HFFc6 (cell line): Measurements from ENCODE around the gene KCTD21. TPM values are rescaled to one million over a fixed set of nuclear protein-coding genes. Genes with fewer than 3 reads are reported as not detected.

Source experiments
- DNase-seq: peaks from one replicate; pipeline ENCODE4 v3.0.0-alpha.2; 2018
- H3K27ac Mint-ChIP-seq: 2 replicates; pipeline ENCODE4 v1.8.0; 2020; ENCODE audit warnings: mild to moderate bottlenecking, mixed read lengths
- H3K27me3 Mint-ChIP-seq: 2 replicates; pipeline ENCODE4 v1.8.0; 2021; ENCODE audit warnings: mild to moderate bottlenecking, moderate library complexity, mixed read lengths; ENCODE audit not compliant: insufficient read depth
- H3K36me3 Mint-ChIP-seq: 2 replicates; pipeline ENCODE4 v1.8.0; 2021; ENCODE audit warnings: low read depth, mixed read lengths
- H3K4me1 Mint-ChIP-seq: 2 replicates; pipeline ENCODE4 v1.8.0; 2020; ENCODE audit warnings: low read depth, mixed read lengths
- H3K4me3 Mint-ChIP-seq: 2 replicates; pipeline ENCODE4 v1.8.0; 2020; ENCODE audit warnings: mild to moderate bottlenecking, moderate library complexity, mixed read lengths
- H3K9me3 Mint-ChIP-seq: 2 replicates; pipeline ENCODE4 v1.8.0; 2020; ENCODE audit warnings: mild to moderate bottlenecking, mixed read lengths
- total RNA-seq, 6 experiments: library from RNA; stranded (reverse); fragmentation: NEBNext Ultra II Directional; extraction: Animal tissue kit (Norgen Biotek cat#: 25700); gene quantifications; 2 replicates in 1 of 6; 3 replicates in 5 of 6; pipeline ENCODE4 v1.2.3, GENCODE V29; 2021
- TF ChIP-seq, protein P1 (sequence below): fragments of 200-600 bp; sonication (generic); IDR thresholded peaks from 2 replicates; pipeline ENCODE4 v1.5.0; 2021; ENCODE audit warnings: antibody characterized with exemption, mild to moderate bottlenecking

KCTD21 gene
- total RNA-seq, 6 experiments from 2014 or later: 10.4 to 15.7 (median 12.6) TPM

- peaks cover 21% of the 10 kb centered on the region for H3K4me1 Mint-ChIP-seq
- no peak overlapping the region for H3K4me3 Mint-ChIP-seq
- H3K36me3 Mint-ChIP-seq: peaks cover 27% of the 10 kb centered on the region
- H3K9me3 Mint-ChIP-seq: no peaks in the 10 kb centered on the region
- H3K27ac Mint-ChIP-seq: no peak overlapping the region
- DNase-seq: no peak
- TF ChIP-seq, protein P1, sequence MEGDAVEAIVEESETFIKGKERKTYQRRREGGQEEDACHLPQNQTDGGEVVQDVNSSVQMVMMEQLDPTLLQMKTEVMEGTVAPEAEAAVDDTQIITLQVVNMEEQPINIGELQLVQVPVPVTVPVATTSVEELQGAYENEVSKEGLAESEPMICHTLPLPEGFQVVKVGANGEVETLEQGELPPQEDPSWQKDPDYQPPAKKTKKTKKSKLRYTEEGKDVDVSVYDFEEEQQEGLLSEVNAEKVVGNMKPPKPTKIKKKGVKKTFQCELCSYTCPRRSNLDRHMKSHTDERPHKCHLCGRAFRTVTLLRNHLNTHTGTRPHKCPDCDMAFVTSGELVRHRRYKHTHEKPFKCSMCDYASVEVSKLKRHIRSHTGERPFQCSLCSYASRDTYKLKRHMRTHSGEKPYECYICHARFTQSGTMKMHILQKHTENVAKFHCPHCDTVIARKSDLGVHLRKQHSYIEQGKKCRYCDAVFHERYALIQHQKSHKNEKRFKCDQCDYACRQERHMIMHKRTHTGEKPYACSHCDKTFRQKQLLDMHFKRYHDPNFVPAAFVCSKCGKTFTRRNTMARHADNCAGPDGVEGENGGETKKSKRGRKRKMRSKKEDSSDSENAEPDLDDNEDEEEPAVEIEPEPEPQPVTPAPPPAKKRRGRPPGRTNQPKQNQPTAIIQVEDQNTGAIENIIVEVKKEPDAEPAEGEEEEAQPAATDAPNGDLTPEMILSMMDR: no peak
- 0 out of 2 replicates have a peak, but pooled peaks cover 2% of the 10 kb centered on the region for H3K27me3 Mint-ChIP-seq
Observed at GRCh38 chr11:78207532-78208256, 19.3 kb upstream of the KCTD21 start.

DNA sequence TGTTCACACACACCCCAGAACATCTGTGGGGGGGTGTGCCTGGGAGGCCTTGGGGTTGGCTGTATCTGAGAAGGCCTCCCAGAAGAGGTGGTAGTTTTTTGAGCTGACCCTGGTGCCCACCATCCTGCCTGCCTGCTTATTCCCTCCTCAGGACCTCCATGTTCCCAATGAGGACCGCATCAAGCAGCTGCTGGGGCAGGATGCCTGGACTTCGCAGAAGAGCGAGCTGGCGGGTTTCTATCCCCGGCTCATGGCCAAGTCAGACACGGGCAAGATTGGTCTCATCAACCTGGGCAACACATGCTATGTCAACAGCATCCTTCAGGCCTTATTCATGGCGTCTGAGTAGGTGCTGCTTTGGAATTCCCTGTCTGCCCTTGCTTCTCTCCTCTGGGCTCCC, 17.3 kb upstream of the KCTD21 start:
- no peak overlapping the region for H3K4me3 Mint-ChIP-seq
- TF ChIP-seq, protein P1: no peak
- DNase-seq: no peak
- H3K27me3 Mint-ChIP-seq: peaks cover 2% of the 10 kb centered on the region; the same call in 1 of the 2 replicates
- H3K4me1 Mint-ChIP-seq: peaks cover 10% of the 10 kb centered on the region
- peaks cover 22% of the 10 kb centered on the region; the same call in 1 of the 2 replicates for H3K36me3 Mint-ChIP-seq
- H3K9me3 Mint-ChIP-seq: no peaks in the 10 kb centered on the region
- no peak overlapping the region for H3K27ac Mint-ChIP-seq

GRCh38 chr11:78205256-78205655, 16.8 kb upstream of the KCTD21 start:
- no peak for DNase-seq
- no peaks in the 10 kb centered on the region for H3K9me3 Mint-ChIP-seq
- no peak overlapping the region for H3K4me3 Mint-ChIP-seq
- no peak overlapping the region for H3K27ac Mint-ChIP-seq
- TF ChIP-seq, protein P1: no peak
- H3K27me3 Mint-ChIP-seq: peaks cover 2% of the 10 kb centered on the region; the same call in 1 of the 2 replicates
- H3K36me3 Mint-ChIP-seq: peaks cover 18% of the 10 kb centered on the region; the same call in 1 of the 2 replicates
- H3K4me1 Mint-ChIP-seq: peaks cover 10% of the 10 kb centered on the region

DNA sequence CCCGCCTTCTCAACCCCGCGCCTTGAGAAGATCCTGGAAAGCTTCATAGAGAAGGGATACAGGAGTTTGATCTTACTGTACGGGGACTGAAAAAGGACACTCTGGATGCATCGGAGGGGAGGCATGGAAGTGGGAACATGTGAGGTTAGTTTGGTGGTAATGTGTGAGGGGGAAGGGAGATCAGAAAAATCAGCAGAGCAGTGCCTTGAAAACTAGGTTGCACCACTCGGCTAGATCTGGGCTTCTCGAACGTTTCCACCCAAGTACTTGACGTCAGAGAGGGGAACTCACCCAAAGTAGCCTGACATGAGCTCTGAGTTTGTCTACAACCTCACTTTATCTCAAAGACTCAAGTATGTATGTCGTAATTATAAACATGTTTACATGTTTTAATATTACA, 14.8 kb upstream of the KCTD21 start:
- no peak overlapping the region for H3K4me3 Mint-ChIP-seq
- TF ChIP-seq, protein P1: no peak
- peaks cover 6% of the 10 kb centered on the region for H3K4me1 Mint-ChIP-seq
- peaks cover 15% of the 10 kb centered on the region for H3K36me3 Mint-ChIP-seq
- no peaks in the 10 kb centered on the region; the same call in 1 of the 2 replicates for H3K27me3 Mint-ChIP-seq
- no peak for DNase-seq
- H3K9me3 Mint-ChIP-seq: no peaks in the 10 kb centered on the region
- H3K27ac Mint-ChIP-seq: no peak overlapping the region

GRCh38 chr11:78202733-78203167, 14.3 kb upstream of the KCTD21 start:
- Mint-ChIP-seq H3K27me3 (no peaks in the 10 kb centered on the region; the same call in 1 of the 2 replicates), H3K4me3 (no peak overlapping the region), H3K9me3 (no peaks in the 10 kb centered on the region), H3K4me1 (peaks cover 1% of the 10 kb centered on the region), H3K27ac (no peak overlapping the region), H3K36me3 (peaks cover 15% of the 10 kb centered on the region)
- TF ChIP-seq, protein P1: no peak
- no peak for DNase-seq
